Neuronal stem cell (in vitro differentiated cells): ENCODE measurements around the gene SLC9A1.

ENCODE experiments used
- DNase-seq: peaks from one replicate; pipeline ENCODE4 v3.0.0-alpha.2; 2013; ENCODE audit warnings: low spot score
- H2AFZ ChIP-seq: one replicate; pipeline ENCODE4 v1.6.1; 2013; ENCODE audit warnings: mild to moderate bottlenecking, low read length, inconsistent platforms
- H2AK5ac ChIP-seq: 2 replicates; pipeline ENCODE4 v1.6.1; 2013; ENCODE audit warnings: low read depth, mild to moderate bottlenecking, inconsistent platforms, low read length, moderate library complexity, mixed read lengths
- H2BK120ac ChIP-seq: 2 replicates; pipeline ENCODE4 v1.6.1; 2013; ENCODE audit warnings: low read depth, mild to moderate bottlenecking, inconsistent platforms, low read length, moderate library complexity, mixed read lengths
- H2BK12ac ChIP-seq: one replicate; pipeline ENCODE4 v1.6.1; 2013; ENCODE audit warnings: low read length, inconsistent platforms
- H2BK15ac ChIP-seq: 2 replicates; pipeline ENCODE4 v1.6.1; 2013; ENCODE audit warnings: mild to moderate bottlenecking, low read length, inconsistent platforms, mixed read lengths
- H2BK5ac ChIP-seq: one replicate; pipeline ENCODE4 v1.6.1; 2013; ENCODE audit warnings: inconsistent platforms, mild to moderate bottlenecking, low read length, moderate library complexity
- H3K14ac ChIP-seq: one replicate; pipeline ENCODE4 v1.6.1; 2013; ENCODE audit warnings: low read length, inconsistent platforms
- H3K18ac ChIP-seq: 2 replicates; pipeline ENCODE4 v1.6.1; 2013; ENCODE audit warnings: low read length, inconsistent platforms
- H3K23ac ChIP-seq: 2 replicates; pipeline ENCODE4 v1.6.1; 2013; ENCODE audit warnings: low read depth, mild to moderate bottlenecking, mixed read lengths, low read length, inconsistent platforms; ENCODE audit not compliant: poor library complexity
- H3K27ac ChIP-seq: replicated peaks from 3 replicates; pipeline ENCODE4 v1.5.1; 2013; ENCODE audit warnings: low read length, inconsistent platforms
- H3K27me3 ChIP-seq, 3 experiments: 2 replicates each; pipeline ENCODE4 v1.6.1; 2013; ENCODE audit warnings: low read length in 3 of 3, mild to moderate bottlenecking in 2 of 3, inconsistent platforms in 1 of 3, low read depth in 1 of 3, mixed read lengths in 1 of 3, moderate library complexity in 1 of 3; ENCODE audit not compliant: control insufficient read depth in 3 of 3, insufficient read depth in 3 of 3
- H3K36me3 ChIP-seq, 2 donors: replicated peaks in 1 of 2; 2 replicates each; pipeline ENCODE4 v1.6.1; 2013; ENCODE audit warnings: low read length in 2 of 2; ENCODE audit not compliant: control insufficient read depth in 2 of 2, insufficient read depth in 2 of 2
- H3K4ac ChIP-seq: 2 replicates; pipeline ENCODE4 v1.6.1; 2013; ENCODE audit warnings: inconsistent platforms, mild to moderate bottlenecking, low read length, moderate library complexity
- H3K4me1 ChIP-seq, 2 donors: 1 replicate in 1 of 2; 2 replicates in 1 of 2; pipeline ENCODE4 v1.6.1; 2013; ENCODE audit warnings: low read length in 2 of 2, low read depth in 1 of 2; ENCODE audit not compliant: control insufficient read depth in 2 of 2, insufficient read depth in 1 of 2
- H3K4me2 ChIP-seq: one replicate; pipeline ENCODE4 v1.6.1; 2013; ENCODE audit warnings: mild to moderate bottlenecking, low read length, inconsistent platforms; ENCODE audit not compliant: insufficient read depth, poor library complexity, severe bottlenecking
- H3K4me3 ChIP-seq, 2 donors: 2 replicates each; pipeline ENCODE4 v1.5.1; 2013; ENCODE audit warnings: low read length in 2 of 2, mild to moderate bottlenecking in 2 of 2, inconsistent platforms in 1 of 2, moderate library complexity in 1 of 2
- H3K79me1 ChIP-seq: one replicate; pipeline ENCODE4 v1.6.1; 2013; ENCODE audit warnings: low read depth, mild to moderate bottlenecking, inconsistent platforms, low read length, moderate library complexity
- H3K9ac ChIP-seq: one replicate; pipeline ENCODE4 v1.6.1; 2013; ENCODE audit warnings: mild to moderate bottlenecking, low read depth, low read length, inconsistent platforms; ENCODE audit not compliant: poor library complexity
- H3K9me3 ChIP-seq, 2 donors: replicated peaks in 1 of 2; 2 replicates each; pipeline versions ENCODE3 to v1.6.1; 2013; ENCODE audit warnings: low read length in 2 of 2, mild to moderate bottlenecking in 2 of 2, inconsistent platforms in 1 of 2, low read depth in 1 of 2, mixed read lengths in 1 of 2, moderate library complexity in 1 of 2; ENCODE audit not compliant: control insufficient read depth in 2 of 2, insufficient read depth in 1 of 2
- H4K8ac ChIP-seq: one replicate; pipeline ENCODE4 v1.6.1; 2013; ENCODE audit warnings: low read depth, mild to moderate bottlenecking, inconsistent platforms, low read length, moderate library complexity
- H4K91ac ChIP-seq: one replicate; pipeline ENCODE4 v1.6.1; 2013; ENCODE audit warnings: low read length, low read depth, mild to moderate bottlenecking, inconsistent platforms; ENCODE audit not compliant: poor library complexity
- WGBS, 2 donors: extraction: QIAGEN DNeasy Blood & Tissue Kit; methylation state at CpG; one replicate each; pipeline ENCODE4 v1.1.7; 2013; ENCODE audit warnings: missing lambda C conversion rate in 2 of 2, mixed read lengths in 1 of 2; ENCODE audit not compliant: insufficient read length in 2 of 2, insufficient replicate concordance in 1 of 2; ENCODE audit errors: extremely low coverage in 2 of 2; 5-methylcytosine and 5-hydroxymethylcytosine counted together

SLC9A1 gene

GRCh38 chr1:27053977-27054753, 100.8 kb downstream of the SLC9A1 start:
- no peak overlapping the region for H3K4ac ChIP-seq
- H3K23ac ChIP-seq = no peak overlapping the region
- peaks cover 5 to 20% of the 10 kb centered on the region in 2 donors for H3K4me1 ChIP-seq
- peaks cover 0 to 8% (median 0%) of the 10 kb centered on the region in 3 experiments for H3K27me3 ChIP-seq
- no peak overlapping the region for H2BK120ac ChIP-seq
- no peak overlapping the region for H3K14ac ChIP-seq
- no peak overlapping the region for H3K9ac ChIP-seq
- no peak overlapping the region for H3K4me2 ChIP-seq
- WGBS, 2 donors = no CpG with 5 or more reads among the region's 6 CpGs
- peak overlapping the region; percentile 59 for H2AK5ac ChIP-seq
- no peak overlapping the region for H2AFZ ChIP-seq
- no peaks in the 10 kb centered on the region for H3K79me1 ChIP-seq
- H3K4me3 ChIP-seq = no peak overlapping the region
- no peaks in the 10 kb centered on the region for H3K36me3 ChIP-seq
- no peak overlapping the region for H2BK5ac ChIP-seq
- H2BK15ac ChIP-seq = no peak overlapping the region
- H3K9me3 ChIP-seq = peaks cover 0 to 7% of the 10 kb centered on the region in 2 donors
- H4K91ac ChIP-seq = peak overlapping the region; percentile 70
- peak overlapping the region; percentile 46 for H3K18ac ChIP-seq
- H3K27ac ChIP-seq = no peak overlapping the region
- no peak overlapping the region for H2BK12ac ChIP-seq
- H4K8ac ChIP-seq = no peak overlapping the region
- DNase-seq = no peak

GRCh38 chr1:27052527-27052926, 102.4 kb downstream of the SLC9A1 start:
- Histone ChIP-seq H3K9ac (no peak overlapping the region), H4K8ac (no peak overlapping the region), H3K9me3 (peaks cover 0 to 7% of the 10 kb centered on the region in 2 donors), H3K23ac (no peak overlapping the region), H3K14ac (no peak overlapping the region), H3K36me3 (no peaks in the 10 kb centered on the region), H3K4me3 (no peak overlapping the region), H3K18ac (no peak overlapping the region), H4K91ac (no peak overlapping the region), H3K4me1 (peaks cover 0 to 5% of the 10 kb centered on the region in 2 donors), H2BK12ac (no peak overlapping the region), H2BK15ac (no peak overlapping the region), H2AK5ac (no peak overlapping the region), H2BK120ac (no peak overlapping the region), H2AFZ (no peak overlapping the region), H3K27me3 (no peaks in the 10 kb centered on the region), H3K27ac (no peak overlapping the region), H2BK5ac (no peak overlapping the region), H3K79me1 (no peaks in the 10 kb centered on the region), H3K4ac (no peak overlapping the region), H3K4me2 (no peak overlapping the region)
- WGBS, 2 donors = no CpG with 5 or more reads among the region's 5 CpGs
- no peak for DNase-seq

GRCh38 chr1:27049607-27050006, 105.3 kb downstream of the SLC9A1 start:
- no peak overlapping the region for H4K91ac ChIP-seq
- H3K23ac ChIP-seq = no peak overlapping the region
- no peak overlapping the region for H2BK12ac ChIP-seq
- H3K4me2 ChIP-seq = no peak overlapping the region
- no peaks in the 10 kb centered on the region for H3K79me1 ChIP-seq
- H2AFZ ChIP-seq = no peak overlapping the region
- H2BK120ac ChIP-seq = no peak overlapping the region
- no peak overlapping the region for H3K14ac ChIP-seq
- H3K27ac ChIP-seq = no peak overlapping the region
- peaks cover 2 to 10% of the 10 kb centered on the region in 2 donors for H3K4me1 ChIP-seq
- H2BK15ac ChIP-seq = no peak overlapping the region
- peaks cover 0 to 5% (median 0%) of the 10 kb centered on the region in 3 experiments for H3K27me3 ChIP-seq
- DNase-seq = no peak
- no peaks in the 10 kb centered on the region for H3K36me3 ChIP-seq
- H3K4ac ChIP-seq = no peak overlapping the region
- peaks cover 0 to 7% of the 10 kb centered on the region in 2 donors for H3K9me3 ChIP-seq
- H3K18ac ChIP-seq = no peak overlapping the region
- no CpG with 5 or more reads among the region's 3 CpGs for WGBS, 2 donors
- H4K8ac ChIP-seq = no peak overlapping the region
- H3K9ac ChIP-seq = no peak overlapping the region
- H2BK5ac ChIP-seq = no peak overlapping the region
- no peak overlapping the region for H2AK5ac ChIP-seq
- H3K4me3 ChIP-seq = no peak overlapping the region

DNA sequence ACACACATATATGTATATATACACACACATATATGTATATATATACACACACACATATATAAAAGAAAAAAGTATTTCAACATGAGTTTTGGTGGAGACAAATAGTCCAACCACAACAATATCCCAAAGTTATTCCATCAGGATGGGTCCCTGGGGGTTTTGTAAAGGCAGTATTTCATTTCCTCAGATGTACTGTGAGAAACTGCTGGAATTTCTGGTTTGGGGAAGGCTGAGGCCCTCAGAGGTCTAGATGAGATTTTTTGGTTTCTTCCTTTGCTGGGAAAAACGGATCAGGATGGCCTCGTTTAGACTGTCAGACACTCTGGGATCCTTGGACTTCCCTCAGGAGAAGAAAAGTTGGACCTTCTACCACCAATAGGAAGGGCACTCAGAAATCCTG, 105.8 kb downstream of the SLC9A1 start:
- no CpG with 5 or more reads among the region's 2 CpGs for WGBS, 2 donors

More for the DNA sequence above, 105.8 kb downstream of the SLC9A1 start:
- Histone ChIP-seq H4K91ac (no peak overlapping the region), H3K79me1 (no peaks in the 10 kb centered on the region), H2BK15ac (no peak overlapping the region), H3K18ac (no peak overlapping the region), H3K4ac (no peak overlapping the region), H3K4me1 (peaks cover 2 to 10% of the 10 kb centered on the region in 2 donors), H3K4me3 (no peak overlapping the region), H3K4me2 (no peak overlapping the region), H2AK5ac (no peak overlapping the region), H2BK5ac (no peak overlapping the region), H3K27ac (no peak overlapping the region), H3K9me3 (peaks cover 0 to 4% of the 10 kb centered on the region in 2 donors), H3K27me3 (peaks cover 0 to 5% (median 0%) of the 10 kb centered on the region in 3 experiments), H2BK12ac (no peak overlapping the region), H4K8ac (no peak overlapping the region), H3K14ac (no peak overlapping the region), H2BK120ac (no peak overlapping the region), H2AFZ (no peak overlapping the region), H3K36me3 (no peaks in the 10 kb centered on the region), H3K23ac (no peak overlapping the region), H3K9ac (no peak overlapping the region)
- no peak for DNase-seq
